Measurements from ENCODE around the gene FRRS1. TPM values are rescaled to one million over a fixed set of nuclear protein-coding genes. Genes with fewer than 3 reads are reported as not detected.
"Not testable (repeated sequence)": the region's sequence is repeated elsewhere in the genome, so short reads cannot be mapped to it uniquely, and the experiment has no call there.

FRRS1 gene
- total RNA-seq: 10 to 100 TPM in 1 of 4 donors, 1 to 10 TPM in 3; 3.6 to 13.1 (median 7.3) TPM

- TF ChIP-seq CTCF (IDR thresholded peaks at IDR 0.05): no peak
- ATAC-seq (ENCODE audit: low FRiP score) (peak; percentile 69), DNase-seq (ENCODE audit: low spot score) (no peak)
Observed at GRCh38 chr1:99766378-99766800, at the start of gene FRRS1. Gene FRRS1, minus strand, starts transcription at chr1:99766635. Its CDS starts 17,867 bp downstream, at chr1:99748768.

- ATAC-seq (ENCODE audit: low FRiP score) (no peak), DNase-seq (ENCODE audit: low spot score) (no peak)
- no peak for TF ChIP-seq CTCF (IDR thresholded peaks at IDR 0.05)
Observed at GRCh38 chr1:99814373-99814900, 48.0 kb upstream of the FRRS1 start.

- ATAC-seq (ENCODE audit: low FRiP score) (no peak), DNase-seq (ENCODE audit: low spot score) (no peak)
- no peak for TF ChIP-seq CTCF (IDR thresholded peaks at IDR 0.05)
Observed at GRCh38 chr1:99811747-99812146, 45.3 kb upstream of the FRRS1 start.

GRCh38 chr1:99811075-99811474, 44.6 kb upstream of the FRRS1 start:
- ATAC-seq (ENCODE audit: low FRiP score) (no peak), DNase-seq (ENCODE audit: low spot score) (no peak)
- TF ChIP-seq CTCF (IDR thresholded peaks at IDR 0.05): no peak

- ATAC-seq (ENCODE audit: low FRiP score) (peak; percentile 96), DNase-seq (ENCODE audit: low spot score) (no peak)
- TF ChIP-seq CTCF (IDR thresholded peaks at IDR 0.05): peak in 1 of 3 donors; percentile 13
Observed at GRCh38 chr1:99808391-99809115, 42.1 kb upstream of the FRRS1 start.

GRCh38 chr1:99806882-99807281, 40.4 kb upstream of the FRRS1 start:
- ATAC-seq (ENCODE audit: low FRiP score): no peak
- no peak for TF ChIP-seq CTCF (IDR thresholded peaks at IDR 0.05)
- DNase-seq (ENCODE audit: low spot score): no peak

- DNase-seq (ENCODE audit: low spot score): no peak
- no peak for TF ChIP-seq CTCF (IDR thresholded peaks at IDR 0.05)
- no peak for ATAC-seq (ENCODE audit: low FRiP score)
Observed at GRCh38 chr1:99801584-99801983, 35.1 kb upstream of the FRRS1 start.

- DNase-seq (ENCODE audit: low spot score); ATAC-seq (ENCODE audit: low FRiP score): not testable (repeated sequence)
Observed at GRCh38 chr1:99793861-99794260, 27.4 kb upstream of the FRRS1 start.
